Natural killer cell (primary cell): ENCODE measurements around the gene HLA-E. TPM values are rescaled to one million over a fixed set of nuclear protein-coding genes. Genes with fewer than 3 reads are reported as not detected.
A peak's percentile ranks its signal among the peaks of the same experiment; 100 is the strongest.

Source experiments
- ATAC-seq, 3 donors: fragments of 150-1000 bp in 2 of 3; fragments of 200-7000 bp in 1 of 3; cut with Tn5 transposase; 1 replicate in 1 of 3; 2 replicates in 2 of 3; pipeline ENCODE4 v1.10.0; 2021; ENCODE audit warnings: mild to moderate bottlenecking in 2 of 3, moderate library complexity in 2 of 3
- DNase-seq, 2 donors: peaks; one replicate each; pipeline versions ENCODE4 v3.0.0 to v3.0.0-alpha.2; 2013 to 2021; ENCODE audit warnings: mixed read lengths in 1 of 2
- H3K27ac ChIP-seq: one replicate; pipeline ENCODE4 v1.5.1; 2013; ENCODE audit warnings: mild to moderate bottlenecking, low read length
- H3K27me3 ChIP-seq: one replicate; pipeline ENCODE4 v1.6.1; 2013; ENCODE audit warnings: low read length; ENCODE audit not compliant: control insufficient read depth, insufficient read depth
- H3K36me3 ChIP-seq: one replicate; pipeline ENCODE4 v1.6.1; 2013; ENCODE audit warnings: low read length; ENCODE audit not compliant: control insufficient read depth, insufficient read depth
- H3K4me1 ChIP-seq: one replicate; pipeline ENCODE4 v1.6.1; 2013; ENCODE audit warnings: low read length; ENCODE audit not compliant: control insufficient read depth, insufficient read depth
- H3K4me3 ChIP-seq: one replicate; pipeline ENCODE4 v1.5.1; 2013; ENCODE audit warnings: low read length
- H3K9me3 ChIP-seq: one replicate; pipeline ENCODE4 v1.6.1; 2013; ENCODE audit warnings: low read length; ENCODE audit not compliant: control insufficient read depth, insufficient read depth
- H3K27ac Mint-ChIP-seq, 2 donors: one replicate each; pipeline ENCODE4 v1.8.0; 2022; ENCODE audit warnings: mild to moderate bottlenecking in 2 of 2, mixed read lengths in 2 of 2, moderate library complexity in 1 of 2
- H3K27me3 Mint-ChIP-seq, 2 donors: one replicate each; pipeline ENCODE4 v1.8.0; 2022; ENCODE audit warnings: low read depth in 2 of 2, mixed read lengths in 2 of 2
- H3K36me3 Mint-ChIP-seq: one replicate; pipeline ENCODE4 v1.8.0; 2022; ENCODE audit warnings: mixed read lengths
- H3K4me1 Mint-ChIP-seq, 2 donors: one replicate each; pipeline ENCODE4 v1.8.0; 2022; ENCODE audit warnings: mixed read lengths in 2 of 2
- H3K4me3 Mint-ChIP-seq: one replicate; pipeline ENCODE4 v1.8.0; 2022; ENCODE audit warnings: mild to moderate bottlenecking, moderate library complexity, mixed read lengths
- H3K9me3 Mint-ChIP-seq, 2 donors: one replicate each; pipeline ENCODE4 v1.8.0; 2022; ENCODE audit warnings: mixed read lengths in 2 of 2
- CTCF ChIP-seq: fragments of 200-600 bp; IDR thresholded peaks from one replicate; pipeline ENCODE4 v1.8.0; 2022; ENCODE audit warnings: antibody characterized with exemption
- WGBS: methylation state at CpG from one replicate; pipeline ENCODE4 v1.1.7; 2013; ENCODE audit warnings: missing lambda C conversion rate; ENCODE audit not compliant: insufficient coverage; 5-methylcytosine and 5-hydroxymethylcytosine counted together
- intact Hi-C: fragments of 100-400 bp; cut with micrococcal nuclease; formaldehyde crosslinking; loops from one replicate; pipeline ENCODE4 v1.14.2; 2022
- total RNA-seq, 4 donors: library from RNA; stranded (reverse); fragments of 120-200 nt in 1 of 4; gene quantifications; one replicate each; pipeline versions ENCODE4 v1.2.3 to v1.2.4, GENCODE V29; 2013 to 2022

HLA-E gene
- total RNA-seq, 3 donors from 2014 or later (not counting 1 experiment from before 2014, with no cell fraction given) = 1,807 to 2,048 (median 1,904) TPM

- Histone ChIP-seq H3K36me3 (no peaks in the 10 kb centered on the region), H3K9me3 (no peaks in the 10 kb centered on the region), H3K27me3 (no peaks in the 10 kb centered on the region), H3K4me3 (no peak overlapping the region), H3K27ac (peak overlapping the region; percentile 86), H3K4me1 (peaks cover 47% of the 10 kb centered on the region)
- H3K4me3 Mint-ChIP-seq = peak overlapping the region; percentile 80
- peak overlapping the region; percentile 85 to 88 for H3K27ac Mint-ChIP-seq
- H3K4me1 Mint-ChIP-seq = peaks cover 38 to 40% of the 10 kb centered on the region in 2 donors
- WGBS = 75% methylated on average over 5 of the region's 5 CpGs
- no peaks in the 10 kb centered on the region for H3K36me3 Mint-ChIP-seq
- no peak for TF ChIP-seq CTCF
- ATAC-seq (no peak), DNase-seq (peak in 1 of 2 donors; percentile 18)
- intact Hi-C loops = no loop called here
- no peaks in the 10 kb centered on the region for H3K27me3 Mint-ChIP-seq
- no peaks in the 10 kb centered on the region for H3K9me3 Mint-ChIP-seq
Observed at GRCh38 chr6:30507849-30508827, 18.8 kb downstream of the HLA-E start.

- 0% methylated on average over 3 of the region's 5 CpGs for WGBS
- intact Hi-C loops = loop anchor here (1.0 kb wide), 1 partner anchor 20 kb away; the partner anchor contains the start of gene HLA-E
Observed at GRCh38 chr6:30508890-30509736, 19.8 kb downstream of the HLA-E start.

GRCh38 chr6:30510419-30511168 lies 21.3 kb downstream of the HLA-E start:
- intact Hi-C loops = no loop called here
- H3K27ac Mint-ChIP-seq = peak overlapping the region; percentile 85 to 88
- peaks cover 49 to 51% of the 10 kb centered on the region in 2 donors for H3K4me1 Mint-ChIP-seq
- ATAC-seq (no peak), DNase-seq (no peak)
- no peaks in the 10 kb centered on the region for H3K9me3 Mint-ChIP-seq
- Histone ChIP-seq H3K27me3 (no peaks in the 10 kb centered on the region), H3K36me3 (no peaks in the 10 kb centered on the region), H3K4me1 (peaks cover 57% of the 10 kb centered on the region), H3K9me3 (no peaks in the 10 kb centered on the region), H3K4me3 (no peak overlapping the region), H3K27ac (peak overlapping the region; percentile 86)
- H3K36me3 Mint-ChIP-seq = no peaks in the 10 kb centered on the region
- 89% methylated on average over 10 of the region's 10 CpGs for WGBS
- no peaks in the 10 kb centered on the region for H3K27me3 Mint-ChIP-seq
- H3K4me3 Mint-ChIP-seq = no peak overlapping the region
- TF ChIP-seq CTCF = no peak

More at GRCh38 chr6:30508890-30509736, 19.8 kb downstream of the HLA-E start:
- Mint-ChIP-seq H3K4me1 (peaks cover 38 to 40% of the 10 kb centered on the region in 2 donors), H3K27ac (peak overlapping the region; percentile 85 to 88), H3K4me3 (peak overlapping the region; percentile 80), H3K27me3 (no peaks in the 10 kb centered on the region), H3K36me3 (no peaks in the 10 kb centered on the region), H3K9me3 (no peaks in the 10 kb centered on the region)
- Histone ChIP-seq H3K36me3 (no peaks in the 10 kb centered on the region), H3K4me1 (peaks cover 47% of the 10 kb centered on the region), H3K27ac (peak overlapping the region; percentile 86), H3K27me3 (no peaks in the 10 kb centered on the region), H3K9me3 (no peaks in the 10 kb centered on the region), H3K4me3 (no peak overlapping the region)
- ATAC-seq (peak; percentile 77 to 85 (median 78)), DNase-seq (peak in 1 of 2 donors; percentile 86)
- no peak for TF ChIP-seq CTCF
